GM06990 (cell line): Measurements from ENCODE around the gene SGK2.

Experiments used
- DNase-seq: peaks from one replicate; pipeline ENCODE4 v3.0.0-alpha.2; 2011; ENCODE audit not compliant: insufficient read length; ENCODE audit errors: extremely low read depth
- H3K27me3 ChIP-seq: replicated peaks from 2 replicates; pipeline ENCODE4 v1.6.0; 2011; ENCODE audit warnings: low read length; ENCODE audit not compliant: control insufficient read depth, insufficient read depth
- H3K36me3 ChIP-seq: 2 replicates; pipeline ENCODE4 v1.5.1; 2011; ENCODE audit warnings: low read length; ENCODE audit not compliant: control insufficient read depth, insufficient read depth
- H3K4me3 ChIP-seq: replicated peaks from 2 replicates; pipeline ENCODE4 v1.5.1; 2011; ENCODE audit warnings: low read depth, mild to moderate bottlenecking, control low read depth, low read length
- CTCF ChIP-seq: IDR thresholded peaks from 2 replicates; pipeline ENCODE4 v1.5.1; 2011; ENCODE audit warnings: low read length, control low read depth, mild to moderate bottlenecking, inconsistent platforms; ENCODE audit not compliant: insufficient read depth, poor library complexity, severe bottlenecking

Gene SGK2

GRCh38 chr20:43529051-43529450 is 29.8 kb upstream of the SGK2 start:
- no peaks in the 10 kb centered on the region; the same call in 1 of the 2 replicates for H3K36me3 ChIP-seq
- no peak for TF ChIP-seq CTCF
- H3K27me3 ChIP-seq: no peaks in the 10 kb centered on the region
- H3K4me3 ChIP-seq: no peak overlapping the region
- no peak for DNase-seq

GRCh38 chr20:43529457-43530153 is 29.2 kb upstream of the SGK2 start:
- Histone ChIP-seq H3K4me3 (no peak overlapping the region), H3K36me3 (no peaks in the 10 kb centered on the region; the same call in 1 of the 2 replicates), H3K27me3 (no peaks in the 10 kb centered on the region)
- DNase-seq: no peak
- TF ChIP-seq CTCF: no peak

- H3K4me3 ChIP-seq: no peak overlapping the region
- no peak for TF ChIP-seq CTCF
- DNase-seq: no peak
- H3K36me3 ChIP-seq: no peaks in the 10 kb centered on the region; the same call in 1 of the 2 replicates
- no peaks in the 10 kb centered on the region for H3K27me3 ChIP-seq
Observed at GRCh38 chr20:43530321-43531090, 28.3 kb upstream of the SGK2 start.

- Histone ChIP-seq H3K4me3 (no peak overlapping the region), H3K36me3 (no peaks in the 10 kb centered on the region; the same call in 1 of the 2 replicates), H3K27me3 (no peaks in the 10 kb centered on the region)
- no peak for TF ChIP-seq CTCF
- no peak for DNase-seq
Observed at GRCh38 chr20:43531091-43531443, 27.8 kb upstream of the SGK2 start.

- no peak for TF ChIP-seq CTCF
- no peaks in the 10 kb centered on the region; the same call in 1 of the 2 replicates for H3K36me3 ChIP-seq
- DNase-seq: no peak
- no peaks in the 10 kb centered on the region for H3K27me3 ChIP-seq
- H3K4me3 ChIP-seq: no peak overlapping the region
Observed at GRCh38 chr20:43532416-43533055, 26.3 kb upstream of the SGK2 start.
